BE2C (cell line): Measurements from ENCODE around the gene PIGV.

Experiments
- DNase-seq: peaks from one replicate; pipeline ENCODE4 v3.0.0-alpha.2; 2020
- H3K27me3 ChIP-seq: fragments of 250-450 bp; sonication (Bioruptor Pico); 2 replicates; pipeline ENCODE4 v1.5.1; 2020; ENCODE audit warnings: mild to moderate bottlenecking
- H3K36me3 ChIP-seq: fragments of 250-450 bp; sonication (Bioruptor Pico); 2 replicates; pipeline ENCODE4 v1.5.1; 2020; ENCODE audit warnings: mild to moderate bottlenecking
- H3K4me1 ChIP-seq: fragments of 250-450 bp; sonication (Bioruptor Pico); 2 replicates; pipeline ENCODE4 v1.5.1; 2020
- H3K4me3 ChIP-seq: 2 replicates; pipeline ENCODE4 v1.5.1; 2011; ENCODE audit warnings: low read depth, low read length
- H3K9me3 ChIP-seq: fragments of 250-450 bp; sonication (Bioruptor Pico); 2 replicates; pipeline ENCODE4 v1.5.1; 2020
- TF ChIP-seq, protein P1 (sequence below): IDR thresholded peaks from 2 replicates; pipeline ENCODE4 v1.5.1; 2012; ENCODE audit warnings: mild to moderate bottlenecking, low read depth, low read length

Gene PIGV

DNA sequence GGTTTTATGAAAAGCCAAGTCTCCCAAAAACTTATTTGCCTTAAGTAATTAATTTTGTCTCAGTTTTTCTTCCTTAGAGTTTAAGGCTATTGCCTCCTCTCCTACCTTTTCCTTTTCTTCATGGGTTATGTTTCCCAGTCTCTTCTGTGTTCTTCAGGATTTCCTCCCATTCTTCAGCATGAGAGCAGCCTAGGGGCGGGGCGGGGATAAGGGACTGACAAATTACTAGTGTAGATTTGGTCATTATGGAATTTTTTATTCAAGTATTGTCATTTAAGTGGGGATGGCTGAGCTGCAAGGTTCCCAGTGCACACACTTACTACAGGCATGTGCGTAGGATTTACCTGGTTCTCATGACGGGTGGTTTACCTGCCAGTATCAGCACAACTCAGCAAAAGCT lies 35.2 kb upstream of the PIGV start:
- Histone ChIP-seq H3K4me1 (no peaks in the 10 kb centered on the region), H3K4me3 (no peak overlapping the region), H3K27me3 (no peaks in the 10 kb centered on the region), H3K9me3 (no peaks in the 10 kb centered on the region), H3K36me3 (peaks cover 16% of the 10 kb centered on the region)
- no peak for DNase-seq
- TF ChIP-seq, protein P1, sequence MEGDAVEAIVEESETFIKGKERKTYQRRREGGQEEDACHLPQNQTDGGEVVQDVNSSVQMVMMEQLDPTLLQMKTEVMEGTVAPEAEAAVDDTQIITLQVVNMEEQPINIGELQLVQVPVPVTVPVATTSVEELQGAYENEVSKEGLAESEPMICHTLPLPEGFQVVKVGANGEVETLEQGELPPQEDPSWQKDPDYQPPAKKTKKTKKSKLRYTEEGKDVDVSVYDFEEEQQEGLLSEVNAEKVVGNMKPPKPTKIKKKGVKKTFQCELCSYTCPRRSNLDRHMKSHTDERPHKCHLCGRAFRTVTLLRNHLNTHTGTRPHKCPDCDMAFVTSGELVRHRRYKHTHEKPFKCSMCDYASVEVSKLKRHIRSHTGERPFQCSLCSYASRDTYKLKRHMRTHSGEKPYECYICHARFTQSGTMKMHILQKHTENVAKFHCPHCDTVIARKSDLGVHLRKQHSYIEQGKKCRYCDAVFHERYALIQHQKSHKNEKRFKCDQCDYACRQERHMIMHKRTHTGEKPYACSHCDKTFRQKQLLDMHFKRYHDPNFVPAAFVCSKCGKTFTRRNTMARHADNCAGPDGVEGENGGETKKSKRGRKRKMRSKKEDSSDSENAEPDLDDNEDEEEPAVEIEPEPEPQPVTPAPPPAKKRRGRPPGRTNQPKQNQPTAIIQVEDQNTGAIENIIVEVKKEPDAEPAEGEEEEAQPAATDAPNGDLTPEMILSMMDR, result no peak

- Histone ChIP-seq H3K9me3 (no peaks in the 10 kb centered on the region), H3K36me3 (peaks cover 28% of the 10 kb centered on the region), H3K4me1 (no peaks in the 10 kb centered on the region), H3K27me3 (no peaks in the 10 kb centered on the region), H3K4me3 (no peak overlapping the region)
- TF ChIP-seq, protein P1, result no peak
- DNase-seq, result no peak
These were observed 33.5 kb upstream of the PIGV start for GRCh38 chr1:26754086-26754874.

- no peak overlapping the region for H3K4me3 ChIP-seq
- DNase-seq, result no peak
- H3K27me3 ChIP-seq, result no peaks in the 10 kb centered on the region
- no peaks in the 10 kb centered on the region for H3K9me3 ChIP-seq
- TF ChIP-seq, protein P1, result no peak
- H3K4me1 ChIP-seq, result no peaks in the 10 kb centered on the region
- H3K36me3 ChIP-seq, result peaks cover 40% of the 10 kb centered on the region
These were observed 29.4 kb upstream of the PIGV start for GRCh38 chr1:26758358-26758757.

- Histone ChIP-seq H3K4me1 (no peaks in the 10 kb centered on the region), H3K36me3 (peaks cover 42% of the 10 kb centered on the region), H3K4me3 (no peak overlapping the region), H3K27me3 (no peaks in the 10 kb centered on the region), H3K9me3 (no peaks in the 10 kb centered on the region)
- TF ChIP-seq, protein P1, result no peak
- no peak for DNase-seq
These were observed 28.2 kb upstream of the PIGV start for GRCh38 chr1:26759531-26759930.

DNA sequence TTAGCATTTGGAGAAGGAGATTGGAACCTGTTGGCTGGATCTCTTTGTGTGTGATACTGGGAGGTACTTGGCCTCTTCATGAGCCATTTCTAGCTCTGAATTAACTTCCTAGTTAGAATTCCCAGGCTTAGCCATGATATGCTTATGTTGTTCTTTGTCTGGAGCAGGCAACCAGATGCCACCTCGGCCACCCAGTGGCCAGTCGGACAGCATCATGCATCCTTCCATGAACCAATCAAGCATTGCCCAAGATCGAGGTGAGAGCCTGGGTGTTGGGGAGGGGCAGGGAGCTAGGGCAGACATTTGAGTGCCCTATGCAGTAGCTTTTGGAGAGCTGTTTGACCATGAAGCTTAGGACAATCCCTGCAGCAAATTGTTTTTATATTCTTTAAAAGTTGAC lies 26.5 kb upstream of the PIGV start:
- Histone ChIP-seq H3K36me3 (peaks cover 53% of the 10 kb centered on the region), H3K9me3 (no peaks in the 10 kb centered on the region), H3K4me1 (no peaks in the 10 kb centered on the region), H3K27me3 (no peaks in the 10 kb centered on the region), H3K4me3 (no peak overlapping the region)
- DNase-seq, result no peak
- TF ChIP-seq, protein P1, result 0 out of 2 replicates have a peak, but pooled peaks have one; percentile 22

DNA sequence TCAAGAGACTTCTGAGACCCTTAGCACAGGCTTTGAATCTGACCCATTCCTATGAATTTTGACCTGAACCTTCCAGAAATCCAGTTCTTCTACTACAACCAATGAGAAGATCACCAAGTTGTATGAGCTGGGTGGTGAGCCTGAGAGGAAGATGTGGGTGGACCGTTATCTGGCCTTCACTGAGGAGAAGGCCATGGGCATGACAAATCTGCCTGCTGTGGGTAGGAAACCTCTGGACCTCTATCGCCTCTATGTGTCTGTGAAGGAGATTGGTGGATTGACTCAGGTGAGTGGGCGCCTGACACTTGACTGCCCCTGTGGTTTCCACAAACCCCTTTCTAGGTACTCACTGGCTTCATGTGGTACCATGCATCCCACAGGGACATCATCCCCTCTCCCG lies 20.0 kb upstream of the PIGV start:
- H3K27me3 ChIP-seq, result no peaks in the 10 kb centered on the region
- no peak overlapping the region for H3K4me3 ChIP-seq
- peaks cover 76% of the 10 kb centered on the region for H3K36me3 ChIP-seq
- TF ChIP-seq, protein P1, result no peak
- no peaks in the 10 kb centered on the region for H3K9me3 ChIP-seq
- no peaks in the 10 kb centered on the region for H3K4me1 ChIP-seq
- DNase-seq, result no peak
